ENCODE data around the gene CACNG5.

Gene CACNG5

GRCh38 chr17:66892246-66892645 lies 57.3 kb downstream of the CACNG5 start:
- no peak overlapping the region for H3K27ac ChIP-seq (ENCODE audit: low read length)
- no peak overlapping the region for H2AFZ ChIP-seq (ENCODE audit: low read depth, low read length)
- H3K4me2 ChIP-seq (ENCODE audit: low read length): no peak overlapping the region
- no peaks in the 10 kb centered on the region for H3K9me3 ChIP-seq (ENCODE audit: insufficient read depth, low read length)
- no peaks in the 10 kb centered on the region for H4K20me1 ChIP-seq (ENCODE audit: insufficient read depth, low read length)
- H3K4me3 ChIP-seq (ENCODE audit: low read length): no peak overlapping the region
- H3K36me3 ChIP-seq (replicated peaks; ENCODE audit: low read depth, low read length): no peaks in the 10 kb centered on the region
- H3K9ac ChIP-seq (ENCODE audit: low read length): no peak overlapping the region
- TF ChIP-seq EZH2phosphoT487 (IDR thresholded peaks at IDR 0.05; ENCODE audit: low read depth) (no peak), CTCF (IDR thresholded peaks at IDR 0.05; ENCODE audit: low read depth, low read length) (no peak)
- no peaks in the 10 kb centered on the region for H3K79me2 ChIP-seq (ENCODE audit: low read length)
- H3K27me3 ChIP-seq (ENCODE audit: low read depth, low read length): 0 out of 2 replicates have a peak, but pooled peaks cover 4% of the 10 kb centered on the region
- H3K4me1 ChIP-seq (ENCODE audit: low read length): no peaks in the 10 kb centered on the region

DNA sequence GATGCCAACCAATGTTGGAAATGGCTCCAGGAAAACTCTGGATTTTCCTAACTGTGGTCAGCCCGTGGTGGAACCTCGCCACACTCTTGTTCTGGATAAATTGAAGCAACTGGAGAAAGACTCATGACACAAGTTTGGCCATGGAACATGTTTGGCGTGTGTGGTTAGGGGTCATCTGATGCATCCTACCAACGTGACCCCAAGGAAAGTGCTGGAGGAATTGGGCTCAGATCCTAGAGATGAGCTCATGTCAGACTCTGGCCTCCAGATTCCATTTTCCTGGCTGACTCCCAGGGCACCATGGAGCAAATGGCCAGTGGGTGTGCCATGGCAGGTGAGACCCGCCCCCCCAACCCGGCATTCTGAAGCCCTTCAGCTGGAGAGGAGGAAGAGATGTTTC lies 58.5 kb downstream of the CACNG5 start:
- Histone ChIP-seq H4K20me1 (ENCODE audit: insufficient read depth, low read length) (no peaks in the 10 kb centered on the region), H3K36me3 (replicated peaks; ENCODE audit: low read depth, low read length) (no peaks in the 10 kb centered on the region), H3K4me1 (ENCODE audit: low read length) (no peaks in the 10 kb centered on the region), H3K4me3 (ENCODE audit: low read length) (no peak overlapping the region), H2AFZ (ENCODE audit: low read depth, low read length) (no peak overlapping the region), H3K9ac (ENCODE audit: low read length) (no peak overlapping the region), H3K27me3 (ENCODE audit: low read depth, low read length) (0 out of 2 replicates have a peak, but pooled peaks cover 4% of the 10 kb centered on the region), H3K79me2 (ENCODE audit: low read length) (no peaks in the 10 kb centered on the region), H3K27ac (ENCODE audit: low read length) (no peak overlapping the region), H3K4me2 (ENCODE audit: low read length) (no peak overlapping the region), H3K9me3 (ENCODE audit: insufficient read depth, low read length) (no peaks in the 10 kb centered on the region)
- no peak for TF ChIP-seq EZH2phosphoT487 (IDR thresholded peaks at IDR 0.05; ENCODE audit: low read depth)
- no peak for TF ChIP-seq CTCF (IDR thresholded peaks at IDR 0.05; ENCODE audit: low read depth, low read length)

GRCh38 chr17:66893863-66894262 lies 58.9 kb downstream of the CACNG5 start:
- no peaks in the 10 kb centered on the region for H3K79me2 ChIP-seq (ENCODE audit: low read length)
- TF ChIP-seq CTCF (IDR thresholded peaks at IDR 0.05; ENCODE audit: low read depth, low read length) (no peak), EZH2phosphoT487 (IDR thresholded peaks at IDR 0.05; ENCODE audit: low read depth) (no peak)
- no peak overlapping the region for H3K4me2 ChIP-seq (ENCODE audit: low read length)

DNA sequence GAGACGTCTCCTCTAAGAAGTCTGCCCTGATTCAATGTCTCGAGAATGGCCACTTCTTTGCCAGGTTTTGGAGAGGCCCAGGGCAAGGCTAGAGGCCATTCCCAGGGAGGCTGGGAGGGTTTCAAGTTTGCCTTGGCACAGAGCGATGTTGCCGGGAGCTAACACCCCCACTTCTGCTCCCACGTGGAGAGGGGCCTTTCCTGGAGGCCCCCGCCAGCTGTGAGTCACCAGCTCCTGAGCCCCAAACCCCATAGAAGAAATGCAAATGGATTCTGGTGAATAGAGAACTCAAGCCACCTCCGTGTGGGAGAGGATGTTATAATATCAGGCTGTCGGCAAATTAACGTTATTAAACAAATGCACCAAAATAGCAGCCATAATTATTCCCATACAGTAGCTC lies 62.2 kb downstream of the CACNG5 start:
- no peak overlapping the region for H3K4me3 ChIP-seq (ENCODE audit: low read length)
- no peaks in the 10 kb centered on the region for H3K9me3 ChIP-seq (ENCODE audit: insufficient read depth, low read length)
- no peak for TF ChIP-seq CTCF (IDR thresholded peaks at IDR 0.05; ENCODE audit: low read depth, low read length)
- TF ChIP-seq EZH2phosphoT487 (IDR thresholded peaks at IDR 0.05; ENCODE audit: low read depth): no peak
- H3K36me3 ChIP-seq (replicated peaks; ENCODE audit: low read depth, low read length): no peaks in the 10 kb centered on the region
- no peak overlapping the region for H2AFZ ChIP-seq (ENCODE audit: low read depth, low read length)
- no peaks in the 10 kb centered on the region for H4K20me1 ChIP-seq (ENCODE audit: insufficient read depth, low read length)
- no peak overlapping the region for H3K27ac ChIP-seq (ENCODE audit: low read length)
- no peak overlapping the region for H3K4me2 ChIP-seq (ENCODE audit: low read length)
- H3K79me2 ChIP-seq (ENCODE audit: low read length): no peaks in the 10 kb centered on the region
- no peak overlapping the region for H3K9ac ChIP-seq (ENCODE audit: low read length)
- no peaks in the 10 kb centered on the region for H3K4me1 ChIP-seq (ENCODE audit: low read length)
- peaks cover 4% of the 10 kb centered on the region; the same call in 1 of the 2 replicates for H3K27me3 ChIP-seq (ENCODE audit: low read depth, low read length)

More at GRCh38 chr17:66893863-66894262, 58.9 kb downstream of the CACNG5 start:
- 0 out of 2 replicates have a peak, but pooled peaks cover 4% of the 10 kb centered on the region for H3K27me3 ChIP-seq (ENCODE audit: low read depth, low read length)
- H3K4me3 ChIP-seq (ENCODE audit: low read length): no peak overlapping the region
- no peaks in the 10 kb centered on the region for H3K4me1 ChIP-seq (ENCODE audit: low read length)
- no peaks in the 10 kb centered on the region for H4K20me1 ChIP-seq (ENCODE audit: insufficient read depth, low read length)
- no peaks in the 10 kb centered on the region for H3K9me3 ChIP-seq (ENCODE audit: insufficient read depth, low read length)
- H2AFZ ChIP-seq (ENCODE audit: low read depth, low read length): no peak overlapping the region
- no peak overlapping the region for H3K27ac ChIP-seq (ENCODE audit: low read length)
- H3K9ac ChIP-seq (ENCODE audit: low read length): no peak overlapping the region
- H3K36me3 ChIP-seq (replicated peaks; ENCODE audit: low read depth, low read length): no peaks in the 10 kb centered on the region

All from OCI-LY3 (cell line).